ENCODE results near the gene MATN3. TPM values are rescaled to one million over a fixed set of nuclear protein-coding genes. Genes with fewer than 3 reads are reported as not detected.

The MATN3 gene
- total RNA-seq, 6 experiments from 2014 or later: not detected

DNA sequence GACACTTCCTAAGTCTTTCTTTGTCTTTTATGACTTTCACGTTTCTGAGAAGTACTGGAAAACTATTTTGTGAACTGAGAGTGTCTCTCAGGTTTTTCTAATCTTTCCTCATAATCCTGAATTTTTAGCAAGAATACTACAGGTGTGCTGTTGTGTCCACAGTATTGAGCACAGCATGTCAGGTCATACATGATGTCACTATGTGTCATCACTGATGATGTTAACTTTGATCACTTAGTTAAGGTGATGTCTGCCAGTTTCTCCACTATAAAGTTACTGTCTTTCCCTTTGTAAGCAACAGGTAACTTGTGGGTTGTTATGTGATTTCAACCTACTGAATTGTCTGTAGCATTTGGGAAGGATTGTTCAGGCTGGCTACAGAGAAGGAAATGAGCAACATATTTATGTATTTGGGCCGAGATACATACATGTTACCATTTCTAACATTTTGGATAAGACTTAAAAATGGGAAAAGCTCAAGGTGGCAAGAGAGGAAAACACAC is 11.1 kb downstream of the MATN3 start:
- WGBS (ENCODE audit: insufficient coverage, low coverage, low lambda C conversion rate, missing lambda C conversion rate): 68% methylated on average over 2 of the region's 2 CpGs

GRCh38 chr2:19993731-19994130 is 18.7 kb downstream of the MATN3 start:
- no peaks in the 10 kb centered on the region for H3K27me3 ChIP-seq
- no peaks in the 10 kb centered on the region for H3K36me3 ChIP-seq
- DNase-seq (no peak), ATAC-seq (no peak)
- H3K4me3 ChIP-seq: no peak overlapping the region
- intact Hi-C loops (cut with DNase I): no loop called here
- H3K9me3 ChIP-seq: no peaks in the 10 kb centered on the region
- no peak overlapping the region for H3K27ac ChIP-seq
- peaks cover 0 to 11% (median 0%) of the 10 kb centered on the region in 4 donors for H3K4me1 ChIP-seq
- TF ChIP-seq POLR2A (IDR thresholded peaks at IDR 0.05): no peak

More for the DNA sequence above, 11.1 kb downstream of the MATN3 start:
- TF ChIP-seq, protein P1, sequence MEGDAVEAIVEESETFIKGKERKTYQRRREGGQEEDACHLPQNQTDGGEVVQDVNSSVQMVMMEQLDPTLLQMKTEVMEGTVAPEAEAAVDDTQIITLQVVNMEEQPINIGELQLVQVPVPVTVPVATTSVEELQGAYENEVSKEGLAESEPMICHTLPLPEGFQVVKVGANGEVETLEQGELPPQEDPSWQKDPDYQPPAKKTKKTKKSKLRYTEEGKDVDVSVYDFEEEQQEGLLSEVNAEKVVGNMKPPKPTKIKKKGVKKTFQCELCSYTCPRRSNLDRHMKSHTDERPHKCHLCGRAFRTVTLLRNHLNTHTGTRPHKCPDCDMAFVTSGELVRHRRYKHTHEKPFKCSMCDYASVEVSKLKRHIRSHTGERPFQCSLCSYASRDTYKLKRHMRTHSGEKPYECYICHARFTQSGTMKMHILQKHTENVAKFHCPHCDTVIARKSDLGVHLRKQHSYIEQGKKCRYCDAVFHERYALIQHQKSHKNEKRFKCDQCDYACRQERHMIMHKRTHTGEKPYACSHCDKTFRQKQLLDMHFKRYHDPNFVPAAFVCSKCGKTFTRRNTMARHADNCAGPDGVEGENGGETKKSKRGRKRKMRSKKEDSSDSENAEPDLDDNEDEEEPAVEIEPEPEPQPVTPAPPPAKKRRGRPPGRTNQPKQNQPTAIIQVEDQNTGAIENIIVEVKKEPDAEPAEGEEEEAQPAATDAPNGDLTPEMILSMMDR (IDR thresholded peaks at IDR 0.05): no peak
- TF ChIP-seq POLR2A (IDR thresholded peaks at IDR 0.05): no peak
- H3K9me3 ChIP-seq: no peaks in the 10 kb centered on the region
- no peaks in the 10 kb centered on the region for H3K4me1 ChIP-seq
- DNase-seq (no peak), ATAC-seq (no peak)
- H3K27ac ChIP-seq: no peak overlapping the region
- H3K27me3 ChIP-seq: no peaks in the 10 kb centered on the region
- no peaks in the 10 kb centered on the region for H3K36me3 ChIP-seq
- intact Hi-C loops (cut with DNase I): no loop called here
- H3K4me3 ChIP-seq: no peak overlapping the region

DNA sequence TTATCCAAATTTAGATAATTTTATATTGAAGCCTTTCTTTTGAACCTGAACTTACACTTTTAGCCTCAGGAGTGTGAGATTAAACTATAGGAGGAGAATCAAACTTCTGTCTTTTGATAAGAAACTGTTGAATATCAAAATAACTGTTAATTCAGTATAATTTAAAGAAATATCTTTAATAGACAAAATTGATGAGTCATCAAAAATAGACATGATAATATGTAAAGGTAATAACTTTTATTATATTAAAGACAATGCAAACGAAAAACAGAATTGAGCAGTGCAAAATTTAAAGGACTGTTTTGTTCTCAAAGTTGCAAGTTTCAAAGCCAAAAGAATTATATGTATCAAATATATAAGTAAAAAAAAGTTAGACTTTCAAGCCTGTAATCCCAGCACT is 20.6 kb downstream of the MATN3 start:
- Histone ChIP-seq H3K4me1 (peaks cover 0 to 13% (median 0%) of the 10 kb centered on the region in 4 donors), H3K36me3 (no peaks in the 10 kb centered on the region), H3K27ac (no peak overlapping the region), H3K9me3 (no peaks in the 10 kb centered on the region), H3K27me3 (no peaks in the 10 kb centered on the region), H3K4me3 (no peak overlapping the region)
- no peak for TF ChIP-seq POLR2A (IDR thresholded peaks at IDR 0.05)
- TF ChIP-seq, protein P1 (IDR thresholded peaks at IDR 0.05): no peak
- intact Hi-C loops (cut with DNase I): no loop called here
- 65% methylated on average over 1 of the region's 1 CpG for WGBS (ENCODE audit: insufficient coverage, low coverage, low lambda C conversion rate, missing lambda C conversion rate)
- ATAC-seq (no peak), DNase-seq (no peak)

GRCh38 chr2:19990416-19990728 is 22.1 kb downstream of the MATN3 start:
- H3K27ac ChIP-seq: no peak overlapping the region

DNA sequence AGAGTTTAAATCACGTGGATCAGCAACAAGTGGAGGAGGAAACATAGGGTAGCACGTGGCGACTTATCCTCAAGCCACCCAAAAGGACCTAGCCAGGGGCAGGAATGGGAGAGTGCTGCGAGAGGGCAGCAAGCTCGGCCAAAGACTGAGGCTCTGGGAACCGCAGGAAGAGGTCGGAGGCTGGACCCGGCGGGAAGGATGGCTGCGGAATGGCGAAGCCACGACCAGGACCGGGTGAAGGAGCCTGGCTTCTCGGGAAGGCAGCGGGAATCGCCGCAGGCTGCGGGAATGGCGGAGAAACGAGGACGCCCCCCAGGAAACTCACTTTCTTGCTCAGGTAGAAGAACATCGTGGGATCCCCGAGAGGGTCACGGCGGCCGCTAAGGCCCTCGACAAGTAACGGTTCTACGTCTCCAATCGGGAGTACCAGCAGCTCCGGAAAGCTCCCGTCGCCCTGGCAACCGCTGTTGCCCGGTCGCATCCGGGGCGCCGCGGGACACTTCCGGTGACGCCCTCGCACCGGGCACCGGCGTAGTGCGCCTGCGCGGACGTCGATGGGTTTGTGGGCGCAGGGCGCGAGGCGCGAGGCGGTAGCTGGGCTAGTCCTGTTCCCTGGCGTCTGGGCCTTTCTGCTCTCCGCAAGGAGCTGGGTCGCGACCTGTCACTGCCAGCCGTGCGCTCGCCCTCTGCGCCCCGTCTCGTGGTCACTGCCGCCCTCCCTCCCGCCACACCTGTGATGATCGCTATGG is 22.6 kb downstream of the MATN3 start, which contains the start of gene WDR35:
Gene WDR35, minus strand, starts transcription at position 439 of the 749 bp plus-strand sequence. Its CDS starts 90 bp downstream, at position 349.
- DNase-seq: peak; percentile 93 to 95 (median 93)
- no peaks in the 10 kb centered on the region for H3K36me3 ChIP-seq
- H3K4me1 ChIP-seq: peaks cover 0 to 13% (median 0%) of the 10 kb centered on the region in 4 donors
- 0% methylated on average over 35 of the region's 70 CpGs for WGBS (ENCODE audit: insufficient coverage, low coverage, low lambda C conversion rate, missing lambda C conversion rate)
- TF ChIP-seq, protein P1 (IDR thresholded peaks at IDR 0.05): no peak
- peak; percentile 40 for TF ChIP-seq POLR2A (IDR thresholded peaks at IDR 0.05)
- intact Hi-C loops (cut with DNase I): no loop called here
- ATAC-seq: peak; percentile 99
- H3K27me3 ChIP-seq: no peaks in the 10 kb centered on the region
- H3K9me3 ChIP-seq: no peaks in the 10 kb centered on the region
- H3K4me3 ChIP-seq: peak within 1 kb of the TSS; percentile 71 to 88 (median 85)
- no peak within 1 kb of the TSS for H3K27ac ChIP-seq

More at GRCh38 chr2:19990416-19990728, 22.1 kb downstream of the MATN3 start:
- Histone ChIP-seq H3K4me1 (peaks cover 0 to 13% (median 0%) of the 10 kb centered on the region in 4 donors), H3K36me3 (no peaks in the 10 kb centered on the region), H3K27me3 (no peaks in the 10 kb centered on the region), H3K4me3 (peak overlapping the region; percentile 71 to 88 (median 85)), H3K9me3 (no peaks in the 10 kb centered on the region)
- intact Hi-C loops (cut with DNase I): no loop called here
- WGBS (ENCODE audit: insufficient coverage, low coverage, low lambda C conversion rate, missing lambda C conversion rate): 10% methylated on average over 10 of the region's 10 CpGs
- no peak for TF ChIP-seq POLR2A (IDR thresholded peaks at IDR 0.05)
- TF ChIP-seq, protein P1 (IDR thresholded peaks at IDR 0.05): no peak
- ATAC-seq: peak in 1 of 4 donors; percentile 2
- no peak for DNase-seq
